Right atrium auricular region (tissue), 2 donors: ENCODE data around the gene PPP3R1. TPM values are rescaled to one million over a fixed set of nuclear protein-coding genes. Genes with fewer than 3 reads are reported as not detected.

Experiments
- DNase-seq: peaks from one replicate; pipeline ENCODE4 v3.0.0-alpha.2; 2019; ENCODE audit warnings: low spot score
- H3K27ac ChIP-seq, 2 donors: fragments of 200-600 bp; sonication (generic); 1 replicate in 1 of 2; 2 replicates in 1 of 2; pipeline ENCODE4 v1.5.1; 2016 to 2019
- H3K27me3 ChIP-seq, 2 donors: fragments of 200-600 bp; sonication (generic); one replicate each; pipeline versions ENCODE4 v1.5.1 to v1.6.0; 2017 to 2019
- H3K36me3 ChIP-seq: fragments of 200-600 bp; sonication (generic); one replicate; pipeline ENCODE4 v1.5.1; 2016
- H3K4me1 ChIP-seq, 2 donors: fragments of 200-600 bp; sonication (generic); one replicate each; pipeline versions ENCODE4 v1.5.1 to v1.6.0; 2017 to 2019
- H3K4me3 ChIP-seq, 2 donors: fragments of 200-600 bp; sonication (generic); 1 replicate in 1 of 2; 2 replicates in 1 of 2; pipeline ENCODE4 v1.5.1; 2017 to 2019; ENCODE audit warnings: mild to moderate bottlenecking in 1 of 2, moderate library complexity in 1 of 2
- H3K9me3 ChIP-seq, 2 donors: fragments of 200-600 bp; sonication (generic); one replicate each; pipeline ENCODE4 v1.5.1; 2019
- total RNA-seq, 2 donors: library from RNA; depleted of rRNA; stranded (reverse); fragments of >200 nt; gene quantifications; one replicate each; pipeline ENCODE4 v1.1.0, GENCODE V29; 2016
- TF ChIP-seq, protein P1 (sequence below), 2 donors: fragments of 200-600 bp; sonication (generic); IDR thresholded peaks; one replicate each; pipeline ENCODE4 v1.5.1; 2019; ENCODE audit warnings: antibody characterized with exemption in 2 of 2

PPP3R1 gene
- total RNA-seq, 2 donors from 2014 or later: 16.7 to 18.4 TPM

DNA sequence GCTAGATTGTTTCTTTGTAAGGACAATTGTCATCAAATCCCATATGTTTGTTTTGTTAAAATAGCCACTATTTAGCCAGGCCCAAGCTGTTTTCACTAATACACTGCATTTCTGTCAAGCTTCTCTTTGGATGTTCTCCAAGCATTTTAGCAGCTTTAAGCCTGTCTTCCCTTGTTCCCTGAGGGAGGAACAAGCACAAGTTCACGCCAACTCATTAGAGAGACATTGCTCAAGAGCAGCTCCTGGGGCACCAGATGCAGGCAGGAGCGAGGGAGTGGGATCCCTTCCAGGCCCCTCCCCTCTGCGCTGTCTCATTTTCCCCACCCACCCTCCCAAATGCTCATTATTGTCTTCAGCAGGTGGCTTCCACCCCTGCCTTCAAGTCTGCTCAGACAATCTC is 32.6 kb upstream of the PPP3R1 start:
- Histone ChIP-seq H3K27ac (no peak overlapping the region), H3K36me3 (no peaks in the 10 kb centered on the region), H3K9me3 (no peaks in the 10 kb centered on the region), H3K27me3 (no peaks in the 10 kb centered on the region), H3K4me3 (no peak overlapping the region), H3K4me1 (peaks cover 0 to 23% of the 10 kb centered on the region in 2 donors)
- DNase-seq: no peak
- TF ChIP-seq, protein P1, sequence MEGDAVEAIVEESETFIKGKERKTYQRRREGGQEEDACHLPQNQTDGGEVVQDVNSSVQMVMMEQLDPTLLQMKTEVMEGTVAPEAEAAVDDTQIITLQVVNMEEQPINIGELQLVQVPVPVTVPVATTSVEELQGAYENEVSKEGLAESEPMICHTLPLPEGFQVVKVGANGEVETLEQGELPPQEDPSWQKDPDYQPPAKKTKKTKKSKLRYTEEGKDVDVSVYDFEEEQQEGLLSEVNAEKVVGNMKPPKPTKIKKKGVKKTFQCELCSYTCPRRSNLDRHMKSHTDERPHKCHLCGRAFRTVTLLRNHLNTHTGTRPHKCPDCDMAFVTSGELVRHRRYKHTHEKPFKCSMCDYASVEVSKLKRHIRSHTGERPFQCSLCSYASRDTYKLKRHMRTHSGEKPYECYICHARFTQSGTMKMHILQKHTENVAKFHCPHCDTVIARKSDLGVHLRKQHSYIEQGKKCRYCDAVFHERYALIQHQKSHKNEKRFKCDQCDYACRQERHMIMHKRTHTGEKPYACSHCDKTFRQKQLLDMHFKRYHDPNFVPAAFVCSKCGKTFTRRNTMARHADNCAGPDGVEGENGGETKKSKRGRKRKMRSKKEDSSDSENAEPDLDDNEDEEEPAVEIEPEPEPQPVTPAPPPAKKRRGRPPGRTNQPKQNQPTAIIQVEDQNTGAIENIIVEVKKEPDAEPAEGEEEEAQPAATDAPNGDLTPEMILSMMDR (IDR thresholded peaks at IDR 0.05): no peak

DNA sequence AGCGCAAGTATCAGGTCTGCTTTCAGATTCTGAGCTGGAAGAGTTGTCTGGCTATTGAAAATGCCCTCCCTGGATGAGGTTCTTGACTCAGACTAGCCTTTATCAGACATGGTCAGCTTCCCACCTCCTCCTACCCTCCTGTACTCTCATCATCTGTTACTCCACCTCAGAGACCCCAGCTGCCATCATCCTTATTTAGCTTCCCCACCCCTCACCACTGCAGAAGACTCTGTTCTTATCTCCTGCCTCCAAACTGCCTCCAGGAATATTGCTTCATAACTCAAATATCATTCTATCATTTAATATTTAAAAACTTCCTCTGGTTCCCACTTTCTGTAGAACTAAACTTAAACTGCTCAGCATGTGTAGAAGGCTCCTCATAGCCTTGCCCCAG is 31.1 kb upstream of the PPP3R1 start:
- Histone ChIP-seq H3K4me1 (peaks cover 0 to 18% of the 10 kb centered on the region in 2 donors), H3K27me3 (no peaks in the 10 kb centered on the region), H3K9me3 (no peaks in the 10 kb centered on the region), H3K36me3 (no peaks in the 10 kb centered on the region), H3K27ac (no peak overlapping the region), H3K4me3 (no peak overlapping the region)
- TF ChIP-seq, protein P1 (IDR thresholded peaks at IDR 0.05): no peak
- DNase-seq: no peak

DNA sequence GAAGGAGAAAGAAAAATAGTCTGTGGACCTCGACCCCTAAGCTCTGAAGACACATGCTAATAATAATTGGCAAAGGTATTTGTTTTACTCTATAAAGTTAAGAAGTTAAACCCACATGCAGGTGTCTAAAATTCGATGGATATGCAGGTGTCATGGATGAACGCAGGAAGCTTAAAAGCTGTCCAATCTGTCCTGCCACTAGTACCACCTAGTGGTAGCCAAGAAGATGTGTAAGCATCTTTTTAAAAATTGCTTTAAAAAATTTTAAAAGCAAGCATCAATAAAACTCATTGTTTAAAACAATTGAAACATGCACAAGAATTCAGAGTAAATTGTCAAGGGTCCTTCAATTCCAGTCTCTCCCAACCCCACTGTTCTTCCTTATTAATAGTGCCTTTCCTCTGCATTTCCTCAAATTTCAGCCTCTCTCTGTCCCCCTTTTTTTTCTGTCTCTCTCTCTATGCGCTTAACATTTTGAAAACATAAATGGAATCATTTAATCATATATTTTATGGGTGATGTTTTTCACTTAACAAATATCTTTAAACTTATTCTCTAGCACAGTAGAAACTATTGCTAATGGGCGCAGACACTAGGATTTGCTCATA is 30.6 kb upstream of the PPP3R1 start:
- H3K4me3 ChIP-seq: no peak overlapping the region
- H3K27me3 ChIP-seq: no peaks in the 10 kb centered on the region
- no peak for DNase-seq
- H3K9me3 ChIP-seq: no peaks in the 10 kb centered on the region
- no peak overlapping the region for H3K27ac ChIP-seq
- peaks cover 0 to 13% of the 10 kb centered on the region in 2 donors for H3K4me1 ChIP-seq
- H3K36me3 ChIP-seq: no peaks in the 10 kb centered on the region
- TF ChIP-seq, protein P1 (IDR thresholded peaks at IDR 0.05): peak; percentile 45 to 81

DNA sequence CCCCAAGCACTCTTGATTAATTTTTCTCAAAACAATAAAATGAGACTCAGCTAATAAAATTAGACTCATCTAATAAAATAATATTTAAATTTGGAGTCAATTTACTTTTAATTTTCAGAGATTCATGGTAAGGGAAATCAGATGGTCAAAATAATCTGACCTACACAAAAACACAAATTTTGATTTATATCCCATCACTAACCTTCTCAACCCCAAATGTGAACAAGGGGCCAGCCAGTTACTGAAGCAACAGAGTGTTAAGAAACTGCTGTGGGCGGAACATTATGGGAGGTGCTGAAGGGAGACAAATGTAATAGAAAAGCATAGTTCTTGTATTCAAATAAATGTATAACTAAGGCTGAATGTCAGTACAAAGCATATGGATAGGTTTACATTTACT is 28.5 kb upstream of the PPP3R1 start:
- Histone ChIP-seq H3K27ac (no peak overlapping the region), H3K9me3 (no peaks in the 10 kb centered on the region), H3K36me3 (no peaks in the 10 kb centered on the region), H3K4me1 (peaks cover 0 to 7% of the 10 kb centered on the region in 2 donors), H3K27me3 (no peaks in the 10 kb centered on the region), H3K4me3 (no peak overlapping the region)
- no peak for DNase-seq
- TF ChIP-seq, protein P1 (IDR thresholded peaks at IDR 0.05): no peak

DNA sequence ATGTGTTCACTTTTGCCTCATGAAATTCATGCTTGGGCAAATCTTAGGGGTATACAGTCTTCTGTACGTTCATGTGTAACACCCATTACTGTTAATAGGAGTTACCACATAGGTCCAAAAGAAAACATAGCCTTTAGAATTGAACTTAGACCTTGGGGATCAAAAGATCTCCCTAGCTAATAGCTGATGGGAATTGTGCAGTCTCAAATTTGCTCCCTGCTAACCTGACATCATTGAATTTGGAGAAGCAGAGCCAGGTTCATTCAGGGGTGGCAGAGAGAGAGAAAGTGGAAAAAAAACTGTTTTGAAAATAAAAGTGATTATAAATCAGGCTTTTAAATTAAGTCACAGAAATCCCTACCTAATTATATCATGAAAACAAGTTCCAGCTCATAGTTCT is 28.0 kb upstream of the PPP3R1 start:
- Histone ChIP-seq H3K27ac (no peak overlapping the region), H3K9me3 (no peaks in the 10 kb centered on the region), H3K4me1 (peaks cover 0 to 7% of the 10 kb centered on the region in 2 donors), H3K27me3 (no peaks in the 10 kb centered on the region), H3K36me3 (no peaks in the 10 kb centered on the region), H3K4me3 (no peak overlapping the region)
- DNase-seq: no peak
- TF ChIP-seq, protein P1 (IDR thresholded peaks at IDR 0.05): no peak

DNA sequence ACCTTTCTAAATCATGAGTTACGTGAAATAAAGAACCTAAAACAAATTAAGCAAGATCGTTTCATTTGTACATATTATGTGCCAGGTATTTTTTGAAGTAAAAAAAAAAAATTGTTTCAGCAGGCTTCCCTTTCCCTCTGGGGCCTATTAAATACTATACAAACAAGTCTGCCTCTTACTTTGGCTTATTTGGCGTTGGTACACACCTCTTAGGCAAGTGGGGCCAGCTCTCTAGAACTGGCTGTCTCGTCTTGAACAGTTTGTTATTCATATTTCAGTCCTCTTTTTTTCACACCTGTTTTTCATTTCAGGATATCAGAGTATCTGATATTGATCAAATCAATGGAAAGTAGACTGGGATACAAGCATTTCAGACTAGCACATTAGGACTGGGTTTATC is 27.4 kb upstream of the PPP3R1 start:
- TF ChIP-seq, protein P1 (IDR thresholded peaks at IDR 0.05): no peak
- DNase-seq: no peak
- H3K9me3 ChIP-seq: no peaks in the 10 kb centered on the region
- H3K4me1 ChIP-seq: peaks cover 0 to 7% of the 10 kb centered on the region in 2 donors
- H3K4me3 ChIP-seq: no peak overlapping the region
- no peaks in the 10 kb centered on the region for H3K27me3 ChIP-seq
- no peak overlapping the region for H3K27ac ChIP-seq
- H3K36me3 ChIP-seq: no peaks in the 10 kb centered on the region
